Activated T-helper 2 cell treated with anti-CD3 and anti-CD28 coated beads, Interferon-gamma antibody, Interleukin-2, Interleukin-4, amounts not matched to agents 10 μg/mL and 5 μg/mL and 100 μg/mL, durations not matched to agents 14 hours and 24 hours and 36 hours (primary cell): ENCODE data around the gene LRRC59. TPM values are rescaled to one million over a fixed set of nuclear protein-coding genes. Genes with fewer than 3 reads are reported as not detected.
"Not testable (repeated sequence)": the region's sequence is repeated elsewhere in the genome, so short reads cannot be mapped to it uniquely, and the experiment has no call there.

Experiments used
- DNase-seq: peaks from one replicate; pipeline ENCODE4 v3.0.0; 2021; ENCODE audit warnings: low spot score
- H3K27ac Mint-ChIP-seq: one replicate; pipeline ENCODE4 v1.8.0; 2021; ENCODE audit warnings: mixed read lengths
- H3K27me3 Mint-ChIP-seq: one replicate; pipeline ENCODE4 v1.8.0; 2021; ENCODE audit warnings: low read depth, mixed read lengths
- H3K36me3 Mint-ChIP-seq: one replicate; pipeline ENCODE4 v1.8.0; 2021; ENCODE audit warnings: low read depth, mixed read lengths
- H3K4me1 Mint-ChIP-seq: one replicate; pipeline ENCODE4 v1.8.0; 2021; ENCODE audit warnings: low read depth, mixed read lengths
- H3K4me3 Mint-ChIP-seq: one replicate; pipeline ENCODE4 v1.8.0; 2021; ENCODE audit warnings: low read depth, mild to moderate bottlenecking, moderate library complexity, mixed read lengths
- H3K9me3 Mint-ChIP-seq: one replicate; pipeline ENCODE4 v1.8.0; 2021; ENCODE audit warnings: mixed read lengths
- intact Hi-C: fragments of 100-400 bp; cut with micrococcal nuclease; formaldehyde crosslinking; loops from one replicate; pipeline ENCODE4 v1.15.1; 2023
- total RNA-seq: library from RNA; stranded (reverse); gene quantifications from 2 replicates; pipeline ENCODE4 v1.2.3, GENCODE V29; 2022

LRRC59 gene
- total RNA-seq, 1 donor from 2014 or later = 119 TPM

- intact Hi-C loops = no loop called here
- peaks cover 9% of the 10 kb centered on the region for H3K36me3 Mint-ChIP-seq
- H3K4me1 Mint-ChIP-seq = peaks cover 5% of the 10 kb centered on the region
- no peak for DNase-seq
- H3K9me3 Mint-ChIP-seq = peaks cover 16% of the 10 kb centered on the region
- H3K27ac Mint-ChIP-seq = no peak overlapping the region
- no peaks in the 10 kb centered on the region for H3K27me3 Mint-ChIP-seq
- H3K4me3 Mint-ChIP-seq = no peak overlapping the region
Measured at GRCh38 chr17:50339381-50339780, 57.9 kb downstream of the LRRC59 start.

DNA sequence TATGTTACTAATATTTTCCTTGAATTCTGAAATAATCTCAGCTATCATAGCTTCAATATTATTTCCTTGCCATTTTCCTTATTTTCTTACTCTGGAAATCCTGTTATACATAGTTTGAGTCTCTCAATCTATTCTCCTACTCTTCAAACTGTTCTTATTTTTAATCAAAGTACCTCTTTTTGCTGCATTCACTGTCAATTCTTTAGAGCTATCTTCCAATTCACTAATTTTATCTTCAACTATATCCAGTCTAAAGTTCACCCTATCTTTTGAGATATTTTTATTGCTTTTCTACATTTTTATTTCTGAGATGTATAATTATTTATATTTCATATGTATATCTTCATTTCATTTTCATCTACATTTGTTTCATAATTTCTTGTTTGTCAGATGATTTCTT, 58.7 kb downstream of the LRRC59 start:
- Mint-ChIP-seq H3K4me1 (peaks cover 8% of the 10 kb centered on the region), H3K27me3 (no peaks in the 10 kb centered on the region), H3K9me3 (peaks cover 16% of the 10 kb centered on the region), H3K4me3 (no peak overlapping the region), H3K27ac (no peak overlapping the region), H3K36me3 (peaks cover 9% of the 10 kb centered on the region)
- intact Hi-C loops = no loop called here
- no peak for DNase-seq

GRCh38 chr17:50337956-50338355, 59.4 kb downstream of the LRRC59 start:
- no peak for DNase-seq
- Mint-ChIP-seq H3K27me3 (no peaks in the 10 kb centered on the region), H3K4me3 (no peak overlapping the region), H3K4me1 (peaks cover 14% of the 10 kb centered on the region), H3K36me3 (peaks cover 9% of the 10 kb centered on the region), H3K27ac (no peak overlapping the region), H3K9me3 (peaks cover 16% of the 10 kb centered on the region)
- intact Hi-C loops = no loop called here

GRCh38 chr17:50333291-50334057, 63.8 kb downstream of the LRRC59 start:
- peak overlapping the region; percentile 22 for H3K4me3 Mint-ChIP-seq

DNA sequence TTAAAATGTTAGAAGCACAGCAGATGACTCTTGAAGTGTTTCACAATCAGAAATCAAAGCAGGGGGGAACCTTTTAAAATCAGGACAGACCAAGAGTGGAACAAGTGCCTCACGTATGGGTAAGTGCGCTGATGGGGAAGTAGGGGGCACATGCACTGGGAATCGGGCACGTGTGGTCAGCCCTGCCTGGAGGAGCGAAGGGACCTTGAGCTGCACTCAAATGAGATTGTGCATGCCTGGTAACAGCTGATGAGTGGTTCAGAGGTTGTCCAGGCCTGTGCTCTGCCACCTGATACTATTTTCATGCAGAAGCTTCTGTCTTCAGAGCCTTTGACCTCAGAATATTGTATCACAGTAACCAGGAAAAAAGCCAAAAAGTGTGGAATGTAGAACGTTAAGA, 65.1 kb downstream of the LRRC59 start:
- Mint-ChIP-seq H3K27me3 (no peaks in the 10 kb centered on the region), H3K9me3 (no peaks in the 10 kb centered on the region), H3K4me1 (peaks cover 34% of the 10 kb centered on the region), H3K27ac (peak overlapping the region; percentile 93), H3K4me3 (no peak overlapping the region), H3K36me3 (no peaks in the 10 kb centered on the region)
- intact Hi-C loops = loop anchor here (5.0 kb wide), 1 partner anchor 35 kb away; no protein-coding TSS in a partner anchor
- no peak for DNase-seq

More at GRCh38 chr17:50333291-50334057, 63.8 kb downstream of the LRRC59 start:
- not testable (repeated sequence) for H3K27me3 Mint-ChIP-seq, DNase-seq, H3K36me3 Mint-ChIP-seq, H3K9me3 Mint-ChIP-seq
- peak overlapping the region; percentile 31 for H3K27ac Mint-ChIP-seq
- peaks cover 37% of the 10 kb centered on the region for H3K4me1 Mint-ChIP-seq
- intact Hi-C loops = loop anchor here (5.0 kb wide), 1 partner anchor 36 kb away; no protein-coding TSS in a partner anchor

Other genes with a start within 250 kb of the LRRC59 start
- gene PPP1R9B, start 246.8 kb downstream of the LRRC59 start, total RNA-seq = 126 and 130 TPM in 2 replicates
- 0.41 and 0.48 TPM in 2 replicates for gene SGCA, start 231.5 kb downstream of the LRRC59 start, total RNA-seq
- 13.9 and 15.5 TPM in 2 replicates for gene COL1A1, start 195.9 kb downstream of the LRRC59 start, total RNA-seq
- gene TMEM92, start 123.1 kb downstream of the LRRC59 start, total RNA-seq = 1.5 and 1.6 TPM in 2 replicates
- 134 and 143 TPM in 2 replicates for gene XYLT2, start 51.4 kb downstream of the LRRC59 start, total RNA-seq
- gene MRPL27, start 24.3 kb downstream of the LRRC59 start, total RNA-seq = 95.2 and 95.6 TPM in 2 replicates
- 26.8 and 28.6 TPM in 2 replicates for gene EME1, start 24.3 kb downstream of the LRRC59 start, total RNA-seq
- gene ACSF2, start 28.7 kb upstream of the LRRC59 start, total RNA-seq = 23.5 and 28.2 TPM in 2 replicates
- not detected in 2 replicates for gene CHAD, start 71.4 kb upstream of the LRRC59 start, total RNA-seq
- gene RSAD1, start 81.3 kb upstream of the LRRC59 start, total RNA-seq = 56.8 and 59.0 TPM in 2 replicates
- gene MYCBPAP, start 110.9 kb upstream of the LRRC59 start, total RNA-seq = 3.1 and 4.4 TPM in 2 replicates
- gene EPN3, start 135.2 kb upstream of the LRRC59 start, total RNA-seq = not detected in 2 replicates
- gene SPATA20, start 149.7 kb upstream of the LRRC59 start, total RNA-seq = 30.5 and 31.0 TPM in 2 replicates
- not detected in 2 replicates for gene CACNA1G, start 163.2 kb upstream of the LRRC59 start, total RNA-seq
- gene ABCC3, start 237.4 kb upstream of the LRRC59 start, total RNA-seq = not detected in 2 replicates